K562 (cell line): ENCODE data around the gene SGMS1.

Experiments used
- POLR2H ChIP-seq: IDR thresholded peaks from 2 replicates; pipeline ENCODE4 v1.6.1; 2016; ENCODE audit warnings: missing genetic modification characterization, low read depth, mild to moderate bottlenecking, control low read depth, missing compliant biosample characterization, moderate library complexity
- ZKSCAN3 ChIP-seq: fragments of 250-450 bp; sonication (Bioruptor Pico); IDR thresholded peaks from 2 replicates; pipeline ENCODE4 v1.4.0; 2020

GRCh38 chr10:50334273-50334672 lies 289.5 kb downstream of the SGMS1 start:
- TF ChIP-seq POLR2H (tag): no peak
- TF ChIP-seq ZKSCAN3 (CRISPR knock-in tag): no peak
